EL (cell line): Measurements from ENCODE around the gene RNF152.

Source experiments
- DNase-seq: peaks from one replicate; pipeline ENCODE4 v3.0.0-alpha.2; 2016

Gene RNF152

DNA sequence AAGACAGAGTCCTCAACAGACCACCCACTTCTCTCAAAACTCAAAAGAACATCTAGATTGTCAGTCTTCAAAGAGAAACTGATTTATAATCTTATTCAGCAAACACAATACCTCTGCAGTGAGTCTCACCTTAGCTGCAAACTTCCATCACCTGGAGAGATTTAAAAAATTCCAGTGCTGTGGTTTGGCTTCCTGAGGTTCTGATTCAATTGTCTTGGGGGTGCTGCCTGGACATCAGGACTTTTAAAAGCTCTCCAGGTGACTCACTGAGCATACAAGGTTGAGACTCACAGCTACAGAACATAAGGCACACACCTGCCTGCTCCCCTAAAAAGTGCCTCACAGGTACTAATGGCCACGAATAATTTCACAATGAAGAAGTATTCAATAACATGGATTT is 40.3 kb downstream of the RNF152 start:
- peak; percentile 13 for DNase-seq

DNA sequence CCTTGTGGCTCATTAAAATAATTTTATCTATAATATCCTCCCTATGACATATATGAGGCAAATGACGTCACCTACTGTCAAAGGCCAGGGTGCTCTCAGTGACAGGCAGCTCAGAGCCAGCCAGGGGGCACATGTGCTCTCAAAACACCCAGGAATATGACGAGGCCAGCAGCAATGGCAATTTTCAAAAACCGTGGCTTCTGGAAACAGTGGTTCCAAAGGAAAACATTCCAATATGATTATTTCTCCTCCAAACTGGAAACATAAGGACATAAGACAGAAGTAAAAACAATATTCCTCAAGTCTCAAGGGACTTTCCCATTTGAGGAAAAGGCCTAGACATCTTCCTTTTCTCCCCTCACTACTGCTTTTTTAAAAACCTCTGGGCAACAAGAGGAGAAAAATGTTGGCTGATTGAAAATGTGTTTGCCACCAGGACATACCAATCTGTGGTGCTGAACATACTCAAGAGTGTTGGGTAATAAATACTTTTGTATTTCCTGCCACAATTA is 40.8 kb downstream of the RNF152 start:
- peak; percentile 87 for DNase-seq

DNA sequence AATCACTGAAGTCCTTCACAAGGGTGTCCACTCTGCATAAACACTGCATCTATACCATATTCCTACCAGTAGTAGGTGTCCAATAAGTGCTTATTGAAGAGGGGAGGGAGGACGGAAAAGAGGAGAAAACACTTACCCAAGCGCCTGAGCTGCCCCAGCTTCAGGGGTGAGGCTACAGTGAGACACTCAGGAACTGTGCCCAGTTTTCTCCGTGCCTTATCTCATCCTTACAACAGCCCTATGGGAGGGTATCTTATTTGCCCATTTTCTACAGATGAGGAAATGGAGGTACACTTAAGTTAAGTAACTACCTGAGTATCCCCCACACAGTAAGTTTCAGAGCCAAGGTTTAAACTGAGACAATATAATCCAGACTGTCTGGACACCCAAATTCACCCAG is 41.5 kb downstream of the RNF152 start:
- no peak for DNase-seq

DNA sequence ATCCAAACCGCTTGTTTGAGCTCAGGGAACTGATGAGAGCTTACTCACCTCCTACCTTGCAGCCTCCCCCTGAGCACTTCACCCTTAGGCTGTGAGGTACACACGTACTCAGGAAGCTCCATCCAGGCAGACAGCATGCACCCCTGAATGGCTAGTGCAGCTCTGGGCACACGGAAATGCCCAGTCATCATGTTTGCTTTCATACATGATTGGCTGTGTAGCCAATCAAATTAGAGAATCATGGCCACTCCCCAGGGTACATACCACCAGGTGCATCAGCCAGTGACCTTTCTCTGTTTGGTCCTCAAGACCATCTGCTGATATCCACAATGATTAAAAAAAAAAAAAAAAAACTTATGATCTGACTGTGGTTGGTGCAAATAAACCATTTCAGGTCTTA is 42.1 kb downstream of the RNF152 start:
- DNase-seq, result no peak

DNA sequence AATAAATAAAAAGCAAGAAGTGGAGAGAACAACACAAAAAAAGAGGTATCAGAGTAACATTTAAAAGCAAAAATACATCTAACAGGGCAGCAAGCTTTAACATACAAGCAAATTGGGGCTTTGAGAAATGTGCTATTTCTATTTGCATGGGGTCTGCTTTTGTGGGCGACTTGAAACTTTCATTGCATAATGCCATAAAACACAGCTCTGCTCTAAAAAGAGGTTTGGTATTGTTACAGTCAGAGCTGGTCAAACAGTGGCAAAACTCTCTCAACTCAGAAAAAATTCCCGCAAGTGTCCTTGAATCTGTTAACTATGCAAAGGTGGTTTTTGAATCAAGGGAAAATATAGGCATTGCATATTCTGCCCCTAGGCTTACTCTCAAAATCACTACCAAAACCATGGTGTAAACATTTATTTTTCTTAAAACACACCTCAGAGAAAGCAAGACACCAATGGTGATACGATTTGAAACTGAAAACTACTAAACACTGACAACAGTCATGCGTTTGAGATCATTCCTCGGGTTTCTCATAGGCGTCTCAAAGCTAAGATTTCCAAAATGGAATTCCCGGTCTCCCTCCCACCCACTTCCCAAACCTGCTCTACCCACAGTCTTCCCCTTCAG is 45.5 kb downstream of the RNF152 start:
- DNase-seq, result no peak

DNA sequence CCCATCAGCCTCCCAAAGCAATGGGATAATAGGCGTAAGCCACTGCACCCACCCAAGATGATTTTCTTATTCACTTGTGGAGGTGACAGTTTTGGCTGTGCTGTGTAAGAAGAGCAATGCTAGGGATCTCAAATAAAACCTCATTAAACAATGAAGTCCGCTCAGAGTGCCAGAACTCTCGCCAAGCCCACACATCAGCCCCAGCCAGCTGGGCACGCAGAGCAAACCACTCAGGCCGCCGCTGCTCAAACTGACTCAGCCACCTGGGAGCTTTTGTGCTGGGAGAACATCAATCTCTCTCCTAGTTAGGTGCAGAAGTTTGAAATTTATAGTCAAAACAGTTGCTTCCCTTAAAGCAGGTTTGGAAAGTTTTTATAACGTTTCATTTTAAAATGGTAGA is 47.6 kb downstream of the RNF152 start:
- no peak for DNase-seq

DNA sequence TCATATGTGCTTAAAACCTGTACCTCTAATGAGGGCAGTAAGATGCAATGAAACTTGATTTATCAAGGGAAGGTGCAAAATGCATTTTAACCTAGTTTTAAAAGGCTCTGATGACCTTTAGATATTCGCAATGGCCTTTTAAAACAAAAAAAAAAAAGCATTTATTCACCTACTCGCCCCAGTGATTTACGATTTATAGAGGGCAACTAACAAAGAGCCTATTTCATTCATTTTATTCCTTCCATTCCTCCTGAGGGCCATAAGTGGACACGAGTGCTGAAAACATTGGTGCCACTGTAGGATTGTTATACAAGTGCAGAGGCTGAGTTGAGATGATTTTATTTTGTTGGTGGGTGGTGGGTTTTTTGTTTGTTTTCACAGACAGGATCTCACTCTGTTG is 48.1 kb downstream of the RNF152 start:
- no peak for DNase-seq

DNA sequence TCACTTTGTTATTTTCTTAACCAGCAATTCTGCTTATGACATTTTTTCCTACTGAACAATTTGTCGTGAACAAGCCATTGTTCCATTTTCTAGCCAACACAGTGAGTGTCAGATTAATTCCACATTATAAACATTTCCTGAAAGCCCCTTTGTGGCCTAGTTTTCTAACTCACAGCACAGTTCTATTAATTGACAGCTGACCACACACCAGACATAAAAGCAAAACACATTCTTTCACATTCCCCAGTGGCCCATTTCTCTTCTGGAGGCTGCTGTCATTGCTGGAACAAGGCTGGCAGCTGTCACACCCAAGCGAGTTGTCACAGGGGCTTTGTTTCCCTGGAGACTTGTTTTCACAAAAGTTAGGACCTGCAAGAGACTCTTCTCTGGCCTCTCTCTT is 50.7 kb downstream of the RNF152 start:
- no peak for DNase-seq

DNA sequence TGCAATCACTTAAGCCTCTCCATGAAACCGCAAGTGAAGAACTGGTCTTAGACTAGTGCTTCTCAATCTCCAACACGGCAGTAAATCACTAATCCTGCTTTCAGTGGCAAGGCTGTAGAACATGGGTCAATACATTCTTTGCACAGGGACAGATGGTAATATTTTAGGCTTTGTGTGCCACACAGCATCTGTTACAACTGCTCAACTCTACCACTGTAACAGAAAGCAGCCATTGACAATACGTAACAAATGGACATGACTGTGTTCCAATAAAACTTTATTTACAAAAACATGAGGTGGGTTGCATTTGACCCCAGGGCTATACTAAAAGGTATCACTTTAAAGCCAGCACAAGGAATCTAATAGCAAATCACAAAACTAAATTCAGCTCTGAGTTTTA is 51.1 kb downstream of the RNF152 start:
- DNase-seq, result no peak

DNA sequence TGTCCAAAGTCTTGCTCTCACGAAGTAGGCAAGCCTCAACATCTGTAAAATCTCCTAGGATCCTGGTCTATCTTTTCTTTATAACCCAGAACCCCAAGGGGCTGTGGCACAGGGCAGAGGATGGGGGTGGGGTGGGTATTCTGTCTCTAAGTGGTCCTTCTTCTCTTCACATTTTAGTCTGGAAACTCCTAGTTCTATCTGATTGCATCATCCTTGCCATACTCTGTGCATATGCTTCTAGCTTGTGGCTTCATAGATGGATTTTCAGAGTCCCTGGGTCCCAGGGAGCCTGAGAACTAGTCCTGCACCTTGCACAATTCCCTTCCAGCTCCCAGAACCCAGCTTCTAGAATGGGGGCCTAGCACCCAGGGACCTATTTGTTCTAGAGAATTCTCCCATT is 52.5 kb downstream of the RNF152 start:
- DNase-seq, result no peak

DNA sequence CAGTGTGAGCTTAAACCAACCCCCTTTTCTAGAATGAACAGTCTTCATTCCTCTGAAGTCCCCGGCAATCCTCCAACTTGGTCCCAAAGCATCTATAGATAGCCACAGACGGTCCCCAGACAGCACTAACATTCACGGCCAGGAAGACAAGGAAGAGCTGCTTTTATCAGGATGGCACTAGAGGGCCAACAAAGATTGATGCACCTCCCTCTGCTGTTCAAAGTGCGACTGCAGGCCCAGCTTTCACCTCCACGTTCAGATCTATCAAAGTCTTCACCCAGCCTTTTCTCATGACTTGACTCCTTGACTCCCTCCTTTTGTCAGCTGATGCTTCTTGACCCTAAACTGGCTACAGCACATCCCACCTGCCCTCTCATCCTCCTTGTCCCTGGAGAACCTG is 54.3 kb downstream of the RNF152 start:
- DNase-seq, result no peak

DNA sequence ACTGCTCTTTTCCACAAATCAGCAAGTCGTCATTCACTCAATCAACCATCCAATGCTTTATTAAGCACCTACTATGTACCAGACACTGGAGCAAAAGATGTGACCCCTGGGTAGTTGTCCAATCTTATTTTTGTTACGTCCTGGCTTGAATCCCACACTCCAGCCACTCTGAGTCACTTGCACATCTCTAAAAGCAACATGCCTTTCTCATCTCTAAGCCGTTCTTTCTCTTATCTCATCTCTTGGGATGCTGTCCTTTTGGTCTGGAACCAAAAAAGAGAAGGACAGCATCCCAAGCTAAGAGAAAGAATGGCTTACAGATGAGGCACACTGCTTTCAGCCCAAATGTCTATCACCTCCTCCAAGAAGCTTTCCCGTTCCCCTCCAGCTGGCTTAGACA is 58.8 kb downstream of the RNF152 start:
- peak; percentile 62 for DNase-seq

DNA sequence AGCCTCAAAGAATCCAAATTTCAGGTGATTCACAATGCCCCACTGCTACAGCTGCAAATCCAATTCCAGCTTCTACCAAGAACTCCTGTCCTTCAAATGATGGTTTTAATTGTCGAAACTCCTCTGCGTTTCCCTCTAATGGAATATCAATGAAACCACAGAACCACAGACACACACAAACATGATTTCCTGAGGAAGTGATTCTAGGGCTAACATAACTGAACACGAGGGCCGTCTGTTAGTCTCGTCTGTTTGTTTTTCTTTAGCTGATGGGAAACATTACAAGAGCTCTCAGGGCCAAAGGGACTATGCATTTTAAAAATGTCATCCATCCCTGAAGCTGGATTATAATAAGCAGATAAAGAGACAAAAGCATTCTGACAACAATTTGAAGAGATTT is 59.4 kb downstream of the RNF152 start:
- DNase-seq, result peak; percentile 68

DNA sequence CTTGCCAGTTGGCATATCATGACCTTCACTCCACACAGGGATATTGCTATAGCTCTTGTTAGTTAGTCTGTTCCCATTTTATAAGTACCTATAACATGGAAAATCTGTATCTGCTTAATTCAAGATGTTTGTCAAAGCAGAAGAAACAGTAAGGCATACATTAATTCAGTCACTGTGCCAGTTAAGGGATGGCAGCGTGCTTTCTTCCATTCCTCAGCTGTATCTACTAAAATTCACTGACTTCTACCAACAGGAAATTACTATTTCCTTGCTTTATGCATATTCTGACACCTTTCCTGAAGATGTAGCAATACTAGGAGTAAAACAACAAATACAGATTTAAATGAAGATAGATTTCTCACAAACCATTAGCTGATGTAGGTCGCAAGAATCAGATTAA is 59.9 kb downstream of the RNF152 start:
- DNase-seq, result no peak

DNA sequence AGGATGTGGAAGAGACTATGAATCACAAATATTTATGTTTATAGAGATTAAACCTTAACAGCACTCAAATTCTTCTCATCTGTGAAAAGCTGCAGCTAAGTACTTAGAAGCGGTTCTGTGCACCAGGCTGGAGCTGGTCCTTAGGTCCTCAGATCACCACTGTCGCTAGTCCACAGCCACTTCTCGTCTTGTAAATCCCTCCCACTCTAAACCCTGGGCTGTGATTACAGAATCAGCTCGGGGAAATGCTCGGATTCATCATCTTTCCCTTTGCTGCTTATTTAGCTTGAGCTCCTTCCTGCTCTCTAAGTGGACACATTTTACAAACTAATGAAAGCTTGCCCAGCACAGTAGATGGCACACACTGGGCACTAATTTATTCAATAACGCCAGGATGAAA is 61.7 kb downstream of the RNF152 start:
- peak; percentile 15 for DNase-seq

DNA sequence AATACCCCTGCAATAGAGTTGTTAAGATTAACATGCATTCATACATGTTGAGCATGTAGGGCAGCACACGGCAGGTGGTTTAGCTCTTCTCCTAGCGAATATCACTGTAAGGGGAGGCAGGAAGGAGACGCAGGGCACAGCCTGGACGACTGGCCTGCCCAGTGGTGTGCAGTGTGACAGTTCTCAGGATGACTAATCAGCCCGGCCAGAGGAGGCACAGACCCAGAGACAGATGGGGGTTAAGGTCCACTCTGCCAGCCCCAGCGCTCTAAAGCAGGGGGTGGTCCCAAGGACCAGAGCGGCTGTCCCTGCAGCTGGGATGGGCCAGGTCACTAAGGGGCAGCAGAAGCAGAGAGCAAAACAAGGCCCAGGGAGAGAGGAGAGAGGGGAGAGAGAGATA is 63.7 kb downstream of the RNF152 start:
- DNase-seq, result no peak

DNA sequence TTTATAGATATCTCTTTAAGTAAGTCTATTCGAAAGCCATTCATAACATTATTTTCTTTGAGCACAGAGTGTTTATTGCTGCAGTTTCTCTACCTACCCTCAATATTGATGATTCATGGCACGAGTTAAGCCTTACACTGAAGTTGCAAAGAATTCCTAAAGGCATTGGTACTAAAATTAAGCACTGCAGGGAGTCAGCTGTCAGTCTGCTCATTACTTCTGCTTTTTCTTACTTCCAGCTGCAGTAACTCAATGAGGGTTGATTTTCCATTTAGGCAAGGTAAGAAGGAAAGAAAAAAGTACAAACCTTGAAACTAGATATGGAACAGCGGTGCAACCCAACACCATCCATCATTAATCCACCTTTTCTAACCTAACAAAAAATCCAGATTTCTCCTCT is 65.2 kb downstream of the RNF152 start:
- DNase-seq, result no peak

DNA sequence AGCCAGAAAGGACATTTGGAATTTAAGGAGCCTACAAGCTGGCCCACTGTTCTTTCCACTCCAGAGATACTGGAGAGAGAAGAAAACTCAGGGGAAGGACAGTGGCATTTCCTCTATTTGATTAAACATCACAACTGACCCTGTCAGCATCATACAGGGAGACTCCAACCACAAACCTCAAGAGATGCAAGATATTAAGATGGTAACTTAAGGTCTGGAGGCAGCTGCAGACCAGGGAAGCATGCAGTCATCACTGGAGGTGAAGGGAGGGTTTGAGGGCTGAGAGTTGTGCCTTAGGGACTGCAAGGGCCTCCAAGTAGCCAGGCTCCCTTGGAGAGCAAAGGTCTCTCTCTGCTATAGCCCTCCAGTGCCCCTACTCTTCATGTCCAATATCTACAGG is 67.4 kb downstream of the RNF152 start:
- DNase-seq, result peak; percentile 34

DNA sequence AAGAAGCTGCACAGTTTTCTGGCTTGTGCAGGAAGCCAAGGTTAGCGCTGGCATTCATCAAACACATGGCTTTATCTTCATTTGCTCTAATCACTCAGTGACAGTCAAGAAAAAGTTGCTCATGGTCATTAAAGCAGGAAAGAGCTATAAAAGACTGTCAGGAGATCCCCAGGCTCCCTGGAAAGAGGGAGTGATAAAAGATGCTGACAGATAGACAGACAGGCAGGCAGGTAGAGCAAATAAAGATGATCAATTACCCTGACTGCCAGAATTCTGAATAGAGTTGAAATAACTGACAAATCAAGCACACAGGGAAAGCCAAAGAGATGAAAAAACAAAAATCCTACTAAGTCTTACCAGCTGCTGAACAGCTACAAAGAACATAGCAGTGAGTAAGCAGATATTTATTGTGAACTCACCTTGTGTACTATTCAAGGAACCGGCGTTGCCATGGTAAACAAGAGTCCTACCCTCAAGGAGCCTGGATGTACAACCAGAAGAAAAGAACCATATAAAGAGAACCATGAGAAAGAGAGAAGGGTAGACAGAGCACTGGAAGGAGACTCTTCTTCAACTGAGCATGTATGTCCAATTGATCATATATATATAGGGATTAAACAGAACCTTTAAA is 68.0 kb downstream of the RNF152 start:
- no peak for DNase-seq

DNA sequence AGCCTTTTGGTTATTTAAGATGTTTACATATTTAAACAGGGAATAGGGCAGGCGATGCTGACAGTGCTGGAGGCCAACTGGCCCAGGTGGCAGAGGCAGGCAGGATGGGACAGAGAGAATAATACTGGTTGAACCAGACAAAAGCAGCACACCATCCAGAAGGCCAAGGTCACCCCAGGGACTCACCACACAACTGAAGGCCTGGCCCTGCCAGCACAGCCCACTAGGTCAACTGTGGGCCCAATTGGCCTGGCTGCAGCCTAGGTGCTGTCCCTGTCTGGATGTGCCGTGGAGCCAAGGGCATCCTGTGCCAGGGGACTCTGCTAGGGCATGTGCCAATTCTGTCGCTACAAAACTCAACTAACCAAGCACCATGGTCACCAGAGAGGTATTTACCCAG is 69.2 kb downstream of the RNF152 start:
- DNase-seq, result no peak

DNA sequence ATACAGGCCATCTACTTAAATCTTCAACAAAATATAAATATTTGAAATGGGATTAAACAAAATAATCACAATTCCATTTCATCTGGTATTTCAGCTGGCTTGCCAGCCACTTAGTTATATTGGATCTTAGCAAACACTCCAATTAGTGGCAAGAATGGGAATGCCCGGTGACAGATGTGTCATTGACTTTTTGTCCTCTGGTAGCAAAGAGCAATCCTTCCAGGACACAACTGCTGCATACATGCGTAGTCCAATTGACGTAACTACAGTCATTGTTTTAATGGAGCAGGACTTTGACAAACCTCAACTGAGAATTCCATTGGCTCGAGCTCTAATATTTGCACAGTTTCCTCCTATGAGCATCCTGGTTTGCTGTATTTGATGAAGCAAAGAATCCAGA is 69.9 kb downstream of the RNF152 start:
- no peak for DNase-seq

DNA sequence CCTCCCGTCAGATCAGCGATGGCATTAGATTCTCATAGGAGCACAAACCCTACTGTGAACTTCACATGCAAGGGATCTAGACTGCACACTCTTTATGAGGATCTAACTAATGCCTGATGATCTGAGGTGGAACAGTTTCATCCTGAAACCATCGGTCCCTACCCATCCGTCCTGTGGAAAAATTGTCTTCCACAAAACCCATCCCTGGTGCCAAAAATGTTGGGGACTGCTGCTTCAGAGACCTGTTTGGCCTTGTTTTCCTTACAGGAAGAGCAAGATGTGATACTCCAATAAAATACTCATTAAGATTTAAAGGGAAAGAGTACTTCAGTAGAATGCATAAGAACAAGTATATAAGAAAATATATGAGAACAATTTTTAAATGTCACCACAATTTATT is 71.1 kb downstream of the RNF152 start:
- no peak for DNase-seq

DNA sequence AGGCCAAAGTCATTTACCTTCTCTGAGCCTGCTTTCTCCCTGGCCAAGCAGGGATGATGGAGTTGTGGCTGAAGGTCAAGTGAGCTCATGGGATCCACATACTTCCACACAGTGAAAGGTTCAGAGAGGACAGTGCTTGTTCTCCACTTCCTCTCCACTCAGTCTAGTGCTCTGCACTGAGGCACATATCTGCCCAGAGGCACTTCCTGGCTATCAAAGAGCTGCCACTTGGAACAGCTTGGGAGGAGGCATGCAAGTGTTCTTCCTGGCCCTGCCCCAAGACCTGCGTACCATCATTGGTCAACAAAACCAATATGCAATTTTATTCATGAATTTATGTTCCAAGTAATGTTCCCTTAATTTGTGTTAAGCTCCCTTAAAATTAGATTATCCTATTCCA is 71.9 kb downstream of the RNF152 start:
- DNase-seq, result peak; percentile 54

DNA sequence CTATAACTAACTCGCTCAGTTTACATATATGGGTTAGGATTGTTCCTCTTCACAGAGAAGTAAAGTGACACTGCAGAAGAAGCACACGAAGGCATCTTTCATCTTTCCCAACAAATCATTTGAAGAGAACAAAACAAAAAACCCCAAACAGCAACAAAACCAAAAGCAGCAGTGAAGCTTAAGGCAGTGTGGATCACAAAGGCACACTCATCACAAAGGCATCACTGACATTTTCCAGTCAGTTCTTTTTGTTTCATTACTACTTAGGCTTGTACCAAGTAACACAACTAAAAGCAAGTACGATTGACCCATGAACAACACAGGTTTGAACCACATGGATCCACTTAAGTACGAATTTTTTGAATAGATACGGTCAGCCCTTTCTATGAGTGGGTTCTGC is 75.7 kb downstream of the RNF152 start:
- DNase-seq, result peak; percentile 16

DNA sequence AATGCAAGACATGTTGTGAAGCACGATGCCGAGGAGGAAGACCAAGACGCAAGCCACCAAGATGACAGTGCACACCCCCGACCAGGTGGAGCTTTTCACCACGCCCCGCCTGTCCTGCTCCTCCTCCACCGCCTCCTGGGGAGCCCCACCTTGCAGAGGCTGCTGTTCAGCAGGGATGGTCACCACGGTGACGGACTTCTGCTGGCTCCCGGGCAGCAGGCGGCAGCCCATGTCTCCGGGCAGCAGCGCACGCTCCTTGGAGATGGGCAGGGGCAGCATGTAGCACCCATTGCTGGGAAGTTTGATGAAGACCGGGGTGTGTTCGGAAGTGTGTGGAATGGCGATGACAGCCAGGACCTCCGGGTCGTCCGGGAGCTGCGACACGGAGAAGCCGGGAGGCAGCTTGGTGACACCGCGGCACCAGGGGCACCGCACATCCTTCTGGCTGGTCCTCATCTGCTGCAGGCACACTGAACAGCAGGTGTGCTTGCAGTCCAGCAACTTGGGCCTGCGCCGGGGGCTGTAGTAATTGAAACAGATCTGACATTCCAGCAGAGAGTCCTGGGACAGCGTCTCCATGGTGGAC is 76.8 kb downstream of the RNF152 start:
- DNase-seq, result no peak
